Right kidney (tissue), 1 donor: ENCODE measurements around the gene ESRRB.
A peak's percentile ranks its signal among the peaks of the same experiment; 100 is the strongest.

Source experiments
- DNase-seq: peaks from one replicate; pipeline ENCODE4 v3.0.0-alpha.2; 2016

ESRRB gene

DNA sequence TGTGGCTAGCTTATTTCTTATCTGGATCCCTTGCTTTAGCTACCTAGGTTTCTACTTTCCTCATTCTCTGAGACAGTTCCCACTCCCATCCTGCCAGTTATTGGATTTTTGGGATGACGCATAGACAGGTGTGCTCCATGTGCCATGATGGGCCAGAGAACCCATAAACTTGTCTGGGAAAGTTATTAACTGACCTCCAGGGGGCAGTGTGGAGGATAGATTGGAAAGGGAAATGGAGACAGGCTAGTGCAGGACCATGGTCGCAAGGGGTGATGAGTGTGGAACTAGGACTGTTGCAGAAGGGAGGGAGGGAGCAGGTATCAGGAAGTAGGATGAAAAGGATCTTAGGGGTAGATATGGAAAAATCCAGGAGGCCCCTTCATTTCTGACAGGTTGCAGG, 80.3 kb downstream of the ESRRB start:
- no peak for DNase-seq

DNA sequence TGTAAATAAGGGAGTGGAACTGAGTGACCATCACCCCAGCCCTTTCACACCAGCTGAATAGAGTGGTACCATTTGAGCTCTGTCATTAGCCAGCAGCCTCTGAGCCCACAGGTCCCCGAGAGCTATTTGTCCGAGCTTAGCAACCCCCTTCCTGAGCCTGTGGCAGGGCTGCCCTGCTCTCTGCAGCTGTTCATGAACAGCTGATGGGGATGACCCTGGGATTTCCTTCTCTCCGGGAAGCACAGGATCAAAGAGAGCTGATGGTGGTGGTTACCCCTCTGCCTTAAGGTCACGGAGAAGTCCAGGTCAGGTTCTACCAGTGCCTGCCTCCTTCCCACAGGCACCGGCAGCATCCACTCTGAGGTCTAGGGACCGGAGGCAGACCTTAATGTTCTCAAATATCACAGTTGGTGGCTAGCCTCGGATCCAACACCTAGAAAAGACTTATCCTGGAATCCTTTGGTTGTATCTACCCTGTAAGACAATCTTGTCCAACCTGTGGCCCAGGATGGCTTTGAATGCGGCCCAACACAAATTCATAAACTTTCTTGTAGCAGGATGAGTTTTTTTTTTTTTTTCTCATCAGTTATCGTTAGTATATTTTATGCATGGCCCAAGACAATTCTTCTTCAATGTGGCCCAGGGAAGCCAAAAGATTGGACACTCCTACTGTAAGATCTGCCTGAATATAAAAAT, 81.1 kb downstream of the ESRRB start:
- DNase-seq: no peak

DNA sequence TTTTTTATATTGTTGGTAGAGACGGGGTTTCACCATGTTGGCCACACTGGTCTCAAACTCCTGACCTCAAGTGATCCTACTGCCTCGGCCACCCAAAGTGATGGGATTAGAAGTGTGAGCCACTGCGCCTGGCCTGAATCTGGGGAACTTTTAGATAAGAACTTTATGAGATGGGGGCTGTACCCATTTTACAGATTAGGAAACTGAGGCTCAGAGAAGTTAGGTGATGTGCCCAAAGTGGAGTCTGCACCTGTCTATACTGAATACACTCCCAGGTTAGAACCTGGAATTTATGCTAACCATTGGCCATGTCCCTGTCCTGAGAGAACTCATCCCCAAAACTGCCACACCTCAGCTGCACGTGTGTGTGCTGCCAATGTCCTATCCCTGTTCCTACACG, 81.9 kb downstream of the ESRRB start:
- DNase-seq: no peak

DNA sequence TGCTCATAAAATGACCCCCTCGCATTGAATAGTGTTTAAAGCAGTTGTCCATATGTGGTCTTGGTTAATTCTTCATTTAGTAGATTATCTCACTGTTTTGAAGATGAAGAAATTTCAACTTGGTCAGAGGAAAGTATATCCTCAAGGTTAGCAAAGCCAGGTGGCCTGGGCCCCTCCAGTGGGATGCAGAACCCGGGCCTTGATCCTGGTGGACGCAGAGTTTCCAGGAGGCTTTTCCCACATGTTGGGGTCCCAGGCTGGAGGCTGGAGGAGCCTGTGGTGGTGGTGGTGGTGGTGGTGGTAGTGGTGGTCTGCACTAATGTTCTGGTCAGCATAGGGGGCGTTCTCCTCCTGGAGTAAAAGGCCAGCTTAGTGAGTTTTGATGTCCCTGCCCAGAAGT, 85.9 kb downstream of the ESRRB start:
- DNase-seq: no peak

DNA sequence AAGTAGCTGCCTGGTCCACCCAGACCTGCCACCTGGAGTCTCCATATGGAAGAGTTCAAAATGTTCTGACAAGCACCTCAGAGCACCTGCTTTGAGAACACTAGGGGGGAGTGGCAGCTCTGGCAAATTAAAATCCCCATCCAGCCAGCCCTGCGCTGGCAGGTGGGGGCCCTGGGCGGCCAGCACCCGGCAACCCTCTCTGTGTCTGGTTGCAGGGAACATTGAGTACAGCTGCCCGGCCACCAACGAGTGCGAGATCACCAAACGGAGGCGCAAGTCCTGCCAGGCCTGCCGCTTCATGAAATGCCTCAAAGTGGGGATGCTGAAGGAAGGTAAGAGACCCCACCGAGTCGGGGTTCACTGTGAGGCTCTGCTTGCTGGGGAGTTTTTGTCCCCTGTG, 86.4 kb downstream of the ESRRB start:
- DNase-seq: no peak

DNA sequence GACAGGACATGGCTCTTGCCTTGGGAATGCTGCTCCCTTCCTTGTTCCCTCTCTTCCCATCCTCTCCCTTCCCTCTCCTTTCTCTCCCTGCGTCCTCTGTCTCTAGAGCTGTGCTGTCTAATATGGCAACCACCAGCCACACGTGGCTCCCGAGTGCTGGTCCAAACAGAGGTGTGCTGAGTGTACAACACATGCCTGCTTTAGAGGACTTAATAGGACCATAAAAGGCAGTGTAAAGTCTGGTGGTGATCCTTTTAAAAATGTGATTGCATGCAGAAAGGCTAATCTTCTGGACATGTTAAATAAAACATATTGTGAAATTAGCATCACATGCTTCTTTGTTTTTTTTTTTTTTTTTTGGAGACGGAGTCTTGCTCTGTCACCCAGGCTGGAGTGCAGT, 87.2 kb downstream of the ESRRB start:
- DNase-seq: no peak

DNA sequence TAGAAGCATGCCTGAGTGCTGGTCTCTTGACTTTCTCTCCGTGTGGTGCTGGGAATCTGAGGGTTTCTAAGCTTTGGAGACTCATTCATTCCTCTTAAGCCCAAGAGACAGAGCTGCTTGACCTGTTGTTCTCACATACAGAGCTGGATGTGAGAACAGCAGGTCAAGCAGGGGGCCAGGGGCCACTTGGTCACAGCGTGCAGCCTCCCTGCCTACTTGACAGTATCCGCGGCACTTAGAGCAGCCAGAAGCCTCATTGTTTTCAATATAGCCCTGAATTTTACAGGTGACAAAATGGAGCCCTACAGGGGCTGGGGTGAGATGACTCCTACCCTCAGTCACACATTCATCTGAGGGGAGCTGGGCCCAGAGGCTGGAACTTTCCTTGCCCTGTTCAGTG, 88.9 kb downstream of the ESRRB start:
- no peak for DNase-seq

DNA sequence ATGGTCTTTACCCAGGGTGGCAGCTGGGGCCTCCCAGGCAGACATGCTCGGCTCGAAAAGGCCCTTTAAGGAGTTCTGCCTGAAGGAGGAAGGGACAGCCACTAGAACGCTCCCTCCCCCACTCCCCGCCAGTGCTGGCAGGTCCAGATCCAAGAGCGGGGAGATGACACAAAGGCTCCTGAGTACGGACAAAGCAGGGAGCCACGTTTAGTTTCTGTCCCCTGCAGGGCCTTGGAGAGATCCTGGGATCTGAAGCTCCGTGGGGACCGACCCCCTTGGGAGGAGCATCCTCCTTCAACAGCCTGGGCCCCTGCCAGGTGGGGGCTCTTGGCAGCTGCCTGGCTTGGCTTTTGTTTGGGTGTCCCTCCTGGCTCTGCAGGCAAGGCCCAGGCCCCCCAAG, 89.7 kb downstream of the ESRRB start:
- DNase-seq: no peak

DNA sequence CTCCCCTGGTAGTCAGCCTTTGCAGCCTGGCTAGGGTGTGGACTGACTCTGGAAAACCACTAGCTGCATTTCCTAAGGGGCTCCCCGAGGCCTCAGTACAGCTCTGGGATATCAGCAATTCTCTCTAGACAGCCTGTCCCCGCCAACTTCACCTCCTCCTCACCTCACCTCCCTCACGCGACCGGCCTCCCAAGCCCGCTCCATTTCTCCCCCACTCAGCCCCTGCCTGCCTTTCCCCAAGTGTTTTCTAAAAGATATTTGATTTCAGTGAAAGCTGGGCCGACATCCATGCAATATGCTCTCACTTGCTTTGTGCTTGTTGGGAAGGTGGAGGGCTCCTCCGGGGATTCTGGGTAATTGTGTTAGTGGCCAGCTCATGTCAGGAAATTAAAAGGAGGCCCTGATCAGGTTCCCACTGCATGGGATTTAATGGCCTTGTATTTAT, 91.8 kb downstream of the ESRRB start:
- no peak for DNase-seq

DNA sequence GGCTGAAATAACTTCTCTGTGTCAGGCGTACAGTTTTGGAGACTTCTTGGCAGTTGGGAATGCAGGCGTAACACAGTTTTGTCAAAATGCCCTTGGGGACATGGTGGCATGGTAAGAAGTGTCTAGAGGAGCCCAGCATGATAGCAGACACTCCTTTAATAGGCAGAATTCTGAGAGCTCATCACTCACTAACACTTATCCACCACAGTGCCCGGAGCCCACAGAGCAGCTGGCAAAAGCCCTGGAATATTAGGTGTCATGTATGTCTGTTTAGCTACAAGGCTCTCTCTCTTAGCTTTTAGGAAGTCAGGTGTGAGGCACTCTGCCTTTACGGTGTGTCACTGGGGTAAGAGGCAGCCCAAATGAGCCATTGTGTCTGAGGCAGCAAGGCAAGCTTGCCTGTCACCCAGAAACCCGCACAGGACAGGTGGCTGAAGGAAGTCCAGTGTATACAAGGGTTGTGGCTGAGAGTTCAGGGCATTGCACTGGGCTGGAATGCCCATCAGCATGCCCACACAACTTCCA, 96.3 kb downstream of the ESRRB start:
- no peak for DNase-seq

DNA sequence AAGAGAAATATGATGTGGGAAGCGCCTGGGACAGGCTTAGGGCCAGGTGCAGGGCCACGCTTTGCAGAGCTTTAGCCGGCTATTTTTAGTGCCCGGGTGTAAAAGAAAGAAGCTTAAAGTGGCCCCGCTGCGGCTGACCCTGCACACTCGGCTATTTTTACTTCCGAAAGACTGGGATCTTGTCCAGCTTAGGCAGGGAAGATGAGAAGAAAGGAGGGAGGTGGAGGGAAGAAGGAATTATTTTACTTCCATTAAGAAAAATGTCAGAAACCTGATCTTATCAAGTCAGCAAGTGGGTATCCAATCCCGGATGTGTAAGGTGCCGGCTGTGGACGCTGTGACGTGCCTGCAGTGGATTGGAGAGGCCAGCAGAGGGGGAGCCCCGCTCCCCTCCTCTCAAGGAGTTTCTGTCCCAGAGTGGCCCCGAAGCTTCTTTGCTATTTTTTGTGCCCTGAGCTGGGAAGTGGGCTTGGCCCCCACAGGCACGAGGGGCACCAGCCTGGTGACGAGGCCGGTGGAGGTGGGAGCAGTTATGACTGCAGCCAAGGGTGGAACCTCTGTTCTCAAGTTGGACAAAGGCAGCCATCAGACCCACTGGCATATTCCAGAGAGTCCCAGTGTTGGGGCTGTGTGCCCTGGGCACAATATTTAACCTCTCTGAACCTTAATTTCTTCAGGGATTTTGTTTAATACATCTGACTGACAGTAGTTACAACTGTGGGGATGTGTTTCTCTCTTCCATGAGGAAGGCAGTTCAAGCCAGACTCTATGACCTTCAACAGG, 97.7 kb downstream of the ESRRB start:
- DNase-seq: peak; percentile 59

DNA sequence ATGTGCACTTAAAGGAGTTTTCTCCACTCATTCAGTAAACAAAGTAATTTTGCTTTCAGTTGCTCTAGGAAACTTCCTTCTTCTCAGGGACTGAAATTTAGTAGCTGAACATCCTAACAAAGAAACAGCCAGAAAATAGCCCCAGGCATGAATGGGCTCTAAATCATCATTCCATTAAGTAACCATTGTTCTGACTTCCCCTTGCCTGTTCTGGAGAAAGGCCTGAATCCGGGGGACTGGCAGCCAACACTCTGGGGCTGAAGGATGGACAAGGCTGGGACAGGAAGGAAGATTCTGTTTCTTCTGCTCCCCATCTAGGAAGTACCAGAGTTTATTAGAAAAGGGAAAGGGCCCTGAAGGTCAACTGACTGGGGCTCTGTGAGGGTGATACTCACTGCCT, 104.5 kb downstream of the ESRRB start:
- DNase-seq: no peak

DNA sequence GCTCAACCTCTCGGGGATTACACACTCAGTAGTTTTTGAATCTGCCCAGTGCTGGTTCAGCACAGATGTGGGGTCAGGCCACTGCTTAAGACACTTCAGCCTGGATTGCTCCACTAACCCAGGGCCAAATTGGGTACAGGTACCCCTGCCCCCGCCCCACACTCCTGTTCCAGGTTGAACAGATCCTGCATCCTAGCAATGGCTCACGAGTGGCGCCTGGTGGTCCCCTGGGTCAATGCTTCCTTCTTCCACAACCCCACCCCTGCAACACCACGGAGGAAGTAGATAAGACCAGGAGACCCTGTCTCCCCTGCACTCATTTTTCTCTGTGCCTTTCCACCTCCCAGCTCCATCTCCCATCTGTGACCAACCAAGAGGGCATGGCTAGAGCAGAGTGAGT, 108.4 kb downstream of the ESRRB start:
- no peak for DNase-seq

DNA sequence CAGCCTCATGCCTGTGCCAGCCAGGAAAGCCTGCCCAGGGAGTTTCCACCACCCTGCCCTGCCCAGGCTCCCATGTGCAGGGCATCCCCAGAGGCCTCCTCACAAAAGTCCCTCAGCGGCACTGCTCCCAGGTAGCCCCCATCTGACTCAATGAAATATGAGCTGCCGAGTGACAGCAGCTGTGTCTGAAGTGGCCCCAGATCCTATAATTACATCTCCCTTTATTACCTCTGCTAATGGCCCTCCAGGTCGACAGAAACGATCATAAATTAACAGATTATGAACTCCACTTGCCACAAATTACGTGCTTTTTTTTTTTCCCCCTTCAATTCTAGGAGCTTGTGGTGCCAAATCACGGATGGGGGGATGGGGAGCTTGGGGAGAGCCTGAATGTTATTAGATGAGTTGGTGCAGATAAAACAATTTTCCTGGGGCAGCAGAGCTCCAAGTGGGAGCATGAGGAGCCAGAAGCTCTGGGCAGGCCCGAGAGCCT, 110.4 kb downstream of the ESRRB start:
- no peak for DNase-seq

DNA sequence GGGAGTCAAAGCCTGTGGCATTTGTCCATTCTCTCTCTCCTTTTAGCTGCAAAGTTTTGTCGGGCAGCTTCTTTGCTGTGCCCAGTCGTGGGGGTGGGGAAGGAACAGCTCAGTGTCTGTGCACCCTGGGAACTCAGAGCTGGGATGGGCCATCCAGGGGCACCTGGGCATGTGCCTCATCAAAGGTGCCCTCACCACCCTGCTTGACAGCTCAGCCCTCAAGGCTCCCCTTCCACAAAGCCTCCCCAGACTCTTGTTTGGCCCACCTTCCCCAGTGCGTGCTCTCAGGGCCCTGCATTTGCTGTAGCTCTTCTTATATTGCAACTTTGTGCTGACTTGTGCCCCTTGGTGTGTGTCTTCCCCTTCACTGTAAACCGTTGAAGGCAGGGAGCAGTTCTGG, 112.6 kb downstream of the ESRRB start:
- no peak for DNase-seq

DNA sequence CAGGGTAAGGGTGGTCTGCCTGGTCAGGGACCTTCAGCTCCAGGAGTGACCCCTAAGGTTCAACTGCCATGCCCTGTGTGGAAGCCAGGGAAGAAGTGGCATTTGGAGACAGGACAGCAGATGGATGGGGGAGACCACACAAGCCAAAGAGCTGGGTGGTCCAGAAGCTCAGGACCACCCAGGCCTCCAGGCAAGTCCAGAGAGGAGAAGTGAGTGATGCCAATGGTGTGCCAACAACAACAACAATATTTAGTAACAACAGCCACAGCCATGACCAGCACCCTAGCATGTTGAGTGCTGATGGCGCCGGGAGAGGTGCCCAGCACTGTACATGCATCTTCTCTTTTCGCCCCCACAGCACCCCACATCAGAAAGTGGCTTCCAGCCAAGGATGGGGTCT, 113.7 kb downstream of the ESRRB start:
- DNase-seq: no peak

DNA sequence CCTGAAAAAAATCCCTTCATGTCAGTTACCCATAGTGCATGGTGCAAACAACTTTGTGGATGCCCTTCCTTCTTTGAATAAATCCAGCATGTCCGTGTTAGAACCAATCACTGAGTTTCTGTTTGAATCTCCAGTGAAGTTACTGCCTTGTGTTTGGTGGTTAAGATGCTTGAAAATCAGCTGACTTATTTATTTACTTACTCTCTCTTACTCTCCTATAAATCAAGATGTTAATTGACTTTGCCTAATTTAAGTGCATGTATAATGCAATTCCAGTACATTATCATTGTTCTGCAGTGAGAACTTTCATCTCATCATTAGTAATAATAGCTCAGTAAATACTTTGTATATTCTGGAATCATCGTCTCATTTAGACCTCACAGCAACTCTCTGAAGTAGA, 114.2 kb downstream of the ESRRB start:
- no peak for DNase-seq

DNA sequence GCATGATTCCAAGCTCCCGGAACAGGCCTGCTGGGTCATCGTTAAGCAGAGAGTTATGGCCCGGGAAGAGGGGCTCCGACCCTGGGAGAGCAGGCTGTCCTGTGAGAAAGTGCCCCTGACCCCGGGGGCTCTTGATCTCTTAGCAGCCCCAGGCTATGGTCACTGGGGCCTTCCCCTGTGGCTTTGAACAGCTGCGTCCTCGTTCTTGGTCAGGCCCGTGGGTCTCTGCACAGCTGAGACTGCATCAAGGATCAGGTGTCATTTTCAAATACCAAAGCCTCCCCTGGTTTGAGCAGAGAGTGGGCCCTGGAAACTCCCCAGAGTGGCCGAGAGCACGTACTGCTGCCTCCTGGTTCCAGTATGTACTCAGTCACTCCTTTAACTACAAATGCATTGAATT, 114.8 kb downstream of the ESRRB start:
- DNase-seq: no peak

DNA sequence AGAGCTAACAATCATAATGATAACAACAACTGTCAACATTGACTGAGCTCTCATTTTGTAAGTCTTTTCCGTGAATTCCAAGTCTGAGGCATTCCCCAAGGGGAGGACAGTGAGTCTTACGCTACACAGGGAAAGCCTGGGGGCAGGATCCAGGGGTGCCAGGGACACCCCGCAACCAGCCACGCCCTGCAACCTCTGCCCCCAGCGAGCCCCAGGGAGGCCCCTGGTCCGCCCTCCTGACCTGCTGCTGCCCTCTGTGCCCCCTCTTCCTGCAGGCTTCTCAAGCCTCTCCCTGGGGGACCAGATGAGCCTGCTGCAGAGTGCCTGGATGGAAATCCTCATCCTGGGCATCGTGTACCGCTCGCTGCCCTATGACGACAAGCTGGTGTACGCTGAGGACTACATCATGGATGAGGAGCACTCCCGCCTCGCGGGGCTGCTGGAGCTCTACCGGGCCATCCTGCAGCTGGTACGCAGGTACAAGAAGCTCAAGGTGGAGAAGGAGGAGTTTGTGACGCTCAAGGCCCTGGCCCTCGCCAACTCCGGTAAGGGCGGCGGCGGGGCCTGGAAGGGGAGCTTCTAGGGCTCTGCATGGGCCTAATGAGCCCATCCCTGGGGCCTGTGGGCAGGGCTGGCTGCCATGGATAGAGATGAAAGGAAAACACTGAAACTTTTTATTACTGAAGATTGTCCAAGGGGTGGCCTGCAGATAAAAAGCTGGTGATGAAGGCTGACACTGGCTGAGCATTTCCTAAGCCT, 115.4 kb downstream of the ESRRB start:
- DNase-seq: no peak

DNA sequence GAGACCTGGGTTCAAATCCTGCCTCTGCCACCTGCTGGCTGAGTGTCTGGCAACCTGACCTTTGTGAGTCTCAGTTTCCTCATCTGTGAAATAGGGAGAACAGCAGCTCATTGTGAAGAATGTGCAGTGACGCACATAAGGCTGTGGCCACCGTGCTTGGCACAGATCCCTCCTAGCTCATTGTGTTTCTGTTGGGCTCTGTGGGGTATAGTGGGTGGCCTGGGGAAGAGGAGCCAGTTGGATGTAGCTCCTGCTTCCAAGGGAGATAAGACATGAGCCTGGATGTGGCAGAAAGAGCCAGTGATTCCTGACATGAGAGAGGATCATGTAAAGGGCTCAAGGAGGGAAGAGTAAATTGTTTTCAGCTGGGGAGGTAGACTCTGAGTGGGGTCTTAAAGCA, 120.0 kb downstream of the ESRRB start:
- DNase-seq: no peak

DNA sequence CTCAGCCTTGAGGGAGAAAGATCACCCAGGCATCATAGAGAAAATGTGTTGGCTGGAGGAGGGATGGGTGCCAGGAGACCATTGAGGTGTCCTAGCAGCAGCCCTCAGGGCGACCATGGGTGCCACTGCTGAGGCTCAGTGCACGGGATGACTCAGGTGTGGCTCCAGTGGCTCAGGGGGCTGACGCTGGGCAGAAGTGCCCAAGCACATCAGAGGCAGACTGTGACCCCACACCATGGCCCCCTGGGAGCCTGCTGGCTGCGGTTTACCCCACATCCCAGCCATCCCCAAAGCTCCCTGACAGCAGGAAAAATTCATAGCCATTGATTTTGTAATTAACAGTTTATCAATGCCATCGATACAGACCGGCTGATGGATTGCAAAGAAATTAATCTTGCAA, 120.7 kb downstream of the ESRRB start:
- no peak for DNase-seq

DNA sequence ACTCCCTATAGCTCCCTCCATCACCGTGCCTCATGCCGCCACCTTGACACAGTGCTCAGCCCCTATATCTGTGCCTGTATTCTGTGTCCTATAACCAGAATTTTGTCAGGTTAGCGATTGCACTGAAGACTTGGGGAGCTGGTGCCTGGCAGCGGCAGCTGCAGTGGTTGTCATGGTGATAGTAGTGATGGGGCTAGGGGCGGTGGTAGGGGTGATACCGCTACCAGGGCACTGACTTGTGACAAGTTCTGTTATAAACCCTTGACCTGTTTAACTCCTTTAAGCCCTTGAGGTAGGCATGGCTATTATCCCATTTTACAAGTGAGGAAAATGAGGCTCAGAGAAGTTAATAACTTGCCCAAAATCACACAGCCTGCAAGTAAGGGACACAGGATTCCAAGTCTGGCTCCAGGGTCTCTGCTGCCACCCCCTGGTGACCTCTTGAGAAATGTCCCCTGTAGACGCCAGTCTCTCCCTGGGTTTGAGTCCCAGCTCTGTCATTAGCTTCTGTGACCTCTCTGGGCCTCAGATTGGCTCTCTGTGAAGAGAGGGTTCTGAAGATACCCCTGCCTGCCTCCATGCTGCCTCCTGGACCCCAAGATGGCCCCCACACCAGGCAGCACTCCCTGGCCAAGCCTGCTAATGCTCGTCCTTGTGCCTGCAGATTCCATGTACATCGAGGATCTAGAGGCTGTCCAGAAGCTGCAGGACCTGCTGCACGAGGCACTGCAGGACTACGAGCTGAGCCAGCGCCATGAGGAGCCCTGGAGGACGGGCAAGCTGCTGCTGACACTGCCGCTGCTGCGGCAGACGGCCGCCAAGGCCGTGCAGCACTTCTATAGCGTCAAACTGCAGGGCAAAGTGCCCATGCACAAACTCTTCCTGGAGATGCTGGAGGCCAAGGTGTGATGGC, 121.9 kb downstream of the ESRRB start:
- DNase-seq: no peak
